ENCODE data around the gene RAB1A.

RAB1A gene

DNA sequence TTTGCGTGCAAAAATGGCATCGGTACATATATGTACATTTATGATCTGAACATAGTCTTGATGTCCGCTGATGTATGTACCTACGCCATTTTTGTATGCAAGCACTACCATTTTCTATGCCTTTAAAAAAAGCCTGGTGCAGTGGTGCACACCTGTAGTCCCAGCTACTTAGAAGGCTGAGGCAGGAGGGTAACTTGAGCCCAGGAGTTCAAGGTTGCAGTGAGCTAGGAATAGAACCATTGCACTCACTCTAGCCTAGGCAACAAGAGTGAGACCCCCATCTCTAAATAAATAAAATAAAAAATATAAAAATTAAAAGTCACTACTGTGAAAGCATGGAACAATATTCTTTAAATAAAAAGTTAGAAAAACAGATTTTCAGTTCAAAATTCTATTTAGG, 16.7 kb downstream of the RAB1A start:
- H3K4me3 ChIP-seq (ENCODE audit: low read length), result no peak overlapping the region
- peaks cover 4% of the 10 kb centered on the region for H3K36me3 ChIP-seq (ENCODE audit: control insufficient read depth, insufficient read depth, low read length, severe bottlenecking)
- no peak overlapping the region for H3K9ac ChIP-seq (ENCODE audit: low read length)
- H3K27me3 ChIP-seq (replicated peaks; ENCODE audit: control insufficient read depth, insufficient read depth, low read length), result no peaks in the 10 kb centered on the region
- no peak for DNase-seq (ENCODE audit: low read depth)
- H3K9me3 ChIP-seq (ENCODE audit: control insufficient read depth, low read length), result no peaks in the 10 kb centered on the region
- peaks cover 29% of the 10 kb centered on the region for H3K4me1 ChIP-seq (ENCODE audit: control insufficient read depth, insufficient read depth, low read length)

- Histone ChIP-seq H3K4me3 (ENCODE audit: low read length) (no peak overlapping the region), H3K27me3 (replicated peaks; ENCODE audit: control insufficient read depth, insufficient read depth, low read length) (no peaks in the 10 kb centered on the region), H3K4me1 (ENCODE audit: control insufficient read depth, insufficient read depth, low read length) (peaks cover 24% of the 10 kb centered on the region), H3K9ac (ENCODE audit: low read length) (no peak overlapping the region), H3K36me3 (ENCODE audit: control insufficient read depth, insufficient read depth, low read length, severe bottlenecking) (peaks cover 5% of the 10 kb centered on the region), H3K9me3 (ENCODE audit: control insufficient read depth, low read length) (no peaks in the 10 kb centered on the region)
- no peak for DNase-seq (ENCODE audit: low read depth)
Observed at GRCh38 chr2:65112633-65113032, 17.3 kb downstream of the RAB1A start.

- no peak overlapping the region for H3K4me3 ChIP-seq (ENCODE audit: low read length)
- no peak for DNase-seq (ENCODE audit: low read depth)
- H3K9me3 ChIP-seq (ENCODE audit: control insufficient read depth, low read length), result no peaks in the 10 kb centered on the region
- no peak overlapping the region for H3K9ac ChIP-seq (ENCODE audit: low read length)
- peaks cover 28% of the 10 kb centered on the region for H3K4me1 ChIP-seq (ENCODE audit: control insufficient read depth, insufficient read depth, low read length)
- H3K36me3 ChIP-seq (ENCODE audit: control insufficient read depth, insufficient read depth, low read length, severe bottlenecking), result peaks cover 19% of the 10 kb centered on the region
- no peaks in the 10 kb centered on the region for H3K27me3 ChIP-seq (replicated peaks; ENCODE audit: control insufficient read depth, insufficient read depth, low read length)
Observed at GRCh38 chr2:65108780-65109179, 21.1 kb downstream of the RAB1A start.

- no peak overlapping the region for H3K4me3 ChIP-seq (ENCODE audit: low read length)
- H3K9me3 ChIP-seq (ENCODE audit: control insufficient read depth, low read length), result no peaks in the 10 kb centered on the region
- no peak for DNase-seq (ENCODE audit: low read depth)
- no peak overlapping the region for H3K9ac ChIP-seq (ENCODE audit: low read length)
- H3K27me3 ChIP-seq (replicated peaks; ENCODE audit: control insufficient read depth, insufficient read depth, low read length), result no peaks in the 10 kb centered on the region
- peaks cover 29% of the 10 kb centered on the region for H3K4me1 ChIP-seq (ENCODE audit: control insufficient read depth, insufficient read depth, low read length)
- H3K36me3 ChIP-seq (ENCODE audit: control insufficient read depth, insufficient read depth, low read length, severe bottlenecking), result peaks cover 29% of the 10 kb centered on the region
Observed at GRCh38 chr2:65107530-65107929, 22.4 kb downstream of the RAB1A start.

- H3K27me3 ChIP-seq (replicated peaks; ENCODE audit: control insufficient read depth, insufficient read depth, low read length), result no peaks in the 10 kb centered on the region
- peaks cover 61% of the 10 kb centered on the region for H3K36me3 ChIP-seq (ENCODE audit: control insufficient read depth, insufficient read depth, low read length, severe bottlenecking)
- peaks cover 34% of the 10 kb centered on the region for H3K4me1 ChIP-seq (ENCODE audit: control insufficient read depth, insufficient read depth, low read length)
- H3K4me3 ChIP-seq (ENCODE audit: low read length), result no peak overlapping the region
- no peak overlapping the region for H3K9ac ChIP-seq (ENCODE audit: low read length)
- no peaks in the 10 kb centered on the region for H3K9me3 ChIP-seq (ENCODE audit: control insufficient read depth, low read length)
- no peak for DNase-seq (ENCODE audit: low read depth)
Observed at GRCh38 chr2:65103013-65103715, 26.7 kb downstream of the RAB1A start.

DNA sequence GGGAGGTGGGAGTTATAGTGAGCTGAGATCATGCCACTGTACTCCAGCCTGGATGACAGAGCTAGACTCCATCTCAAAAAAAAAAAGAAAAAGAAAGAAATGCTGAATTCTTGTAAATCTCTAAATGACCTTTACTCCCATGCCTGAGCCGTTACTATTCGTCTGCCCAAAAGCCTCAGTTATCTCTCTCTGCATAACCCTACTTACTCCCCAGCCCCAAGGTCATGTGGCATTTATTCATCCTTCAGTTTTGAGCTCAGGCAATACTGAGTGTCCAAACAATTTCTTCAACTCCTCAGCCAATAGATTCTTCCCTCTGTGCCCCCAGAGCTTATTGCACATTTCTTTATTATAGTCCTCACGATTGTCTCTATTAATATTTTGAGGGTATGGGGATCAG, 28.8 kb downstream of the RAB1A start:
- Histone ChIP-seq H3K9me3 (ENCODE audit: control insufficient read depth, low read length) (no peaks in the 10 kb centered on the region), H3K9ac (ENCODE audit: low read length) (peak overlapping the region; percentile 1), H3K4me3 (ENCODE audit: low read length) (no peak overlapping the region), H3K4me1 (ENCODE audit: control insufficient read depth, insufficient read depth, low read length) (peaks cover 39% of the 10 kb centered on the region), H3K27me3 (replicated peaks; ENCODE audit: control insufficient read depth, insufficient read depth, low read length) (no peaks in the 10 kb centered on the region), H3K36me3 (ENCODE audit: control insufficient read depth, insufficient read depth, low read length, severe bottlenecking) (peaks cover 75% of the 10 kb centered on the region)
- no peak for DNase-seq (ENCODE audit: low read depth)

- Histone ChIP-seq H3K36me3 (ENCODE audit: control insufficient read depth, insufficient read depth, low read length, severe bottlenecking) (peaks cover 85% of the 10 kb centered on the region), H3K4me3 (ENCODE audit: low read length) (no peak overlapping the region), H3K9ac (ENCODE audit: low read length) (no peak overlapping the region), H3K9me3 (ENCODE audit: control insufficient read depth, low read length) (no peaks in the 10 kb centered on the region), H3K4me1 (ENCODE audit: control insufficient read depth, insufficient read depth, low read length) (peaks cover 51% of the 10 kb centered on the region), H3K27me3 (replicated peaks; ENCODE audit: control insufficient read depth, insufficient read depth, low read length) (no peaks in the 10 kb centered on the region)
- no peak for DNase-seq (ENCODE audit: low read depth)
Observed at GRCh38 chr2:65098741-65099140, 31.2 kb downstream of the RAB1A start.

DNA sequence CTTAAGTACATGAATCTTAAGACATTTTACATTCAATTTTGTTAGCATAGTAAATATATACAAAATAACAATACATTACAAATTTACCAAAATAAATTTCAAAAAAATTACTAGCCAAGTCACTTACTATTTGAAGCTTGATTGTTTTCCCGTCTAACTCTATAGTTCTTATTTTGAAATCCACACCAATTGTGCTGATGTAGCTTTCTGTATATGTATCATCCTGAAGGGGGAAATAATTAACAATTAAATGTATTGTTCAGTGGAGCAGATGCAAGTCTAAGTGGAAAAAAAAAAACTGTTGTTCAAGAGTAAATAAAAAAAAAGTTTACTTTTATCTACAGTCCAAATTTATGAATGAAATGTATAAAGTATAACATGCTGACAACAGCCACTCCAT, 32.1 kb downstream of the RAB1A start:
- no peak overlapping the region for H3K4me3 ChIP-seq (ENCODE audit: low read length)
- no peak overlapping the region for H3K9ac ChIP-seq (ENCODE audit: low read length)
- no peaks in the 10 kb centered on the region for H3K9me3 ChIP-seq (ENCODE audit: control insufficient read depth, low read length)
- peaks cover 84% of the 10 kb centered on the region for H3K36me3 ChIP-seq (ENCODE audit: control insufficient read depth, insufficient read depth, low read length, severe bottlenecking)
- no peaks in the 10 kb centered on the region for H3K27me3 ChIP-seq (replicated peaks; ENCODE audit: control insufficient read depth, insufficient read depth, low read length)
- no peak for DNase-seq (ENCODE audit: low read depth)
- peaks cover 49% of the 10 kb centered on the region for H3K4me1 ChIP-seq (ENCODE audit: control insufficient read depth, insufficient read depth, low read length)

DNA sequence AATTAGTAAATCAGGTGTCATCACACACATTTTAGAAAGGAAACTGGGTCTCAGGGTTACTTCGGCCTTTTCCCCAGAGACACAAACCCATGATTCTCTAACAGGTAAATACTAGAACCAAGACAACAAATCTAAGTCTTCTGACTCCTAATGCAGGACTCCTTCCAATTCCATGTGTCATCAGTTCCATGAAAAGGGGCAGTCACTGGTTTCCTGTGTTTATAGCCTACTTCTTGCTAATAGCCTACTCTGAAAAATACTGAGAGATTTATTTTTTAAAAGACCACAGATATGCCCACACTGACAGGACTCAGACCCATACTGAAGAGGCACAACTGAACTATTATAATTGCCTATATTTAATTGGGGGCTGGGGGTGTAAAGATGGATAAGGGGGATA, 33.0 kb downstream of the RAB1A start:
- DNase-seq (ENCODE audit: low read depth), result no peak
- no peak overlapping the region for H3K4me3 ChIP-seq (ENCODE audit: low read length)
- no peaks in the 10 kb centered on the region for H3K27me3 ChIP-seq (replicated peaks; ENCODE audit: control insufficient read depth, insufficient read depth, low read length)
- peaks cover 89% of the 10 kb centered on the region for H3K36me3 ChIP-seq (ENCODE audit: control insufficient read depth, insufficient read depth, low read length, severe bottlenecking)
- H3K4me1 ChIP-seq (ENCODE audit: control insufficient read depth, insufficient read depth, low read length), result peaks cover 48% of the 10 kb centered on the region
- H3K9me3 ChIP-seq (ENCODE audit: control insufficient read depth, low read length), result no peaks in the 10 kb centered on the region
- no peak overlapping the region for H3K9ac ChIP-seq (ENCODE audit: low read length)

DNA sequence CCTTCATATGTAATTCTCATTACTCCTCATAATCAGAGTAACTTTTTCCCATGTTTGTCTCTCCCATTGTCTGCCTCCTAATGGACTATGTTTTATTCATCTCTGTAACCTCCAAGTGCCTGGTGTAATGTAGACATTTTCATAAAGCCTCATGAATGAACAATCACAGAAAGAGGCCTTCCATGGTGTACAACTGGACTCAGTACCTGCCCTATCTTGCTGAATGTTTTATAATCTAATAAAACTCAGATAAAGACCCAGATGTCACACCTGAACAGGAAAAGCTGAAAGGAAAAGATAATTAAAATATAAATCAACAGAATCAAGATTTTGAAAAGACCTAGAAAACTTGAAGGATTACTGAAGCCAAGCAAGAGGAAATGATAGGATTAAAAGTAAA, 36.7 kb downstream of the RAB1A start:
- Histone ChIP-seq H3K27me3 (replicated peaks; ENCODE audit: control insufficient read depth, insufficient read depth, low read length) (no peaks in the 10 kb centered on the region), H3K9me3 (ENCODE audit: control insufficient read depth, low read length) (no peaks in the 10 kb centered on the region), H3K4me1 (ENCODE audit: control insufficient read depth, insufficient read depth, low read length) (peaks cover 42% of the 10 kb centered on the region), H3K9ac (ENCODE audit: low read length) (no peak overlapping the region), H3K36me3 (ENCODE audit: control insufficient read depth, insufficient read depth, low read length, severe bottlenecking) (peaks cover 93% of the 10 kb centered on the region), H3K4me3 (ENCODE audit: low read length) (no peak overlapping the region)
- no peak for DNase-seq (ENCODE audit: low read depth)

- no peaks in the 10 kb centered on the region for H3K9me3 ChIP-seq (ENCODE audit: control insufficient read depth, low read length)
- H3K36me3 ChIP-seq (ENCODE audit: control insufficient read depth, insufficient read depth, low read length, severe bottlenecking), result peaks cover 93% of the 10 kb centered on the region
- no peak overlapping the region for H3K4me3 ChIP-seq (ENCODE audit: low read length)
- H3K9ac ChIP-seq (ENCODE audit: low read length), result no peak overlapping the region
- H3K27me3 ChIP-seq (replicated peaks; ENCODE audit: control insufficient read depth, insufficient read depth, low read length), result no peaks in the 10 kb centered on the region
- DNase-seq (ENCODE audit: low read depth), result no peak
- H3K4me1 ChIP-seq (ENCODE audit: control insufficient read depth, insufficient read depth, low read length), result peaks cover 43% of the 10 kb centered on the region
Observed at GRCh38 chr2:65092791-65093190, 37.1 kb downstream of the RAB1A start.

GRCh38 chr2:65085148-65085547, 44.8 kb downstream of the RAB1A start:
- H3K27me3 ChIP-seq (replicated peaks; ENCODE audit: control insufficient read depth, insufficient read depth, low read length), result no peaks in the 10 kb centered on the region
- no peak overlapping the region for H3K4me3 ChIP-seq (ENCODE audit: low read length)
- H3K9me3 ChIP-seq (ENCODE audit: control insufficient read depth, low read length), result no peaks in the 10 kb centered on the region
- no peak overlapping the region for H3K9ac ChIP-seq (ENCODE audit: low read length)
- peaks cover 98% of the 10 kb centered on the region for H3K36me3 ChIP-seq (ENCODE audit: control insufficient read depth, insufficient read depth, low read length, severe bottlenecking)
- no peak for DNase-seq (ENCODE audit: low read depth)
- H3K4me1 ChIP-seq (ENCODE audit: control insufficient read depth, insufficient read depth, low read length), result peaks cover 53% of the 10 kb centered on the region

Data from adipocyte (in vitro differentiated cells).